Loucy (cell line): ENCODE measurements around the gene THADA.

Experiments
- H2AFZ ChIP-seq: fragments of 200-600 bp; sonication (generic); 2 replicates; pipeline ENCODE4 v1.6.0; 2016; ENCODE audit warnings: antibody characterized with exemption, mild to moderate bottlenecking, low read length, moderate library complexity
- H3F3A ChIP-seq: fragments of 200-600 bp; 2 replicates; pipeline ENCODE4 v1.6.0; 2016; ENCODE audit warnings: antibody characterized with exemption, low read depth, mild to moderate bottlenecking
- H3K27me3 ChIP-seq: fragments of 200-600 bp; sonication (generic); 2 replicates; pipeline ENCODE4 v1.6.1; 2014; ENCODE audit warnings: low read length, mild to moderate bottlenecking; ENCODE audit not compliant: insufficient read depth, poor library complexity, severe bottlenecking
- H3K36me3 ChIP-seq: fragments of 200-600 bp; sonication (generic); 2 replicates; pipeline ENCODE4 v1.6.1; 2016; ENCODE audit warnings: low read length; ENCODE audit not compliant: insufficient read depth
- H3K4me1 ChIP-seq: fragments of 200-600 bp; sonication (generic); 2 replicates; pipeline ENCODE4 v1.5.1; 2014; ENCODE audit warnings: low read length, mild to moderate bottlenecking; ENCODE audit not compliant: insufficient read depth, poor library complexity, severe bottlenecking
- H3K4me2 ChIP-seq: fragments of 200-600 bp; sonication (generic); 2 replicates; pipeline ENCODE4 v1.6.0; 2014; ENCODE audit warnings: antibody characterized with exemption, low read length, low read depth, mild to moderate bottlenecking; ENCODE audit not compliant: poor library complexity, severe bottlenecking
- H3K4me3 ChIP-seq: fragments of 200-600 bp; sonication (generic); 2 replicates; pipeline ENCODE4 v1.5.1; 2014; ENCODE audit warnings: low read length, mild to moderate bottlenecking, mixed read lengths; ENCODE audit not compliant: poor library complexity, severe bottlenecking
- H3K79me2 ChIP-seq: fragments of 200-600 bp; sonication (generic); 2 replicates; pipeline ENCODE4 v1.6.1; 2014; ENCODE audit warnings: low read length; ENCODE audit not compliant: insufficient read depth
- H3K9ac ChIP-seq: fragments of 200-600 bp; sonication (generic); 2 replicates; pipeline ENCODE4 v1.6.0; 2014; ENCODE audit warnings: mild to moderate bottlenecking, low read depth, low read length, moderate library complexity; ENCODE audit not compliant: poor library complexity, severe bottlenecking
- H3K9me2 ChIP-seq: fragments of 200-600 bp; sonication (generic); replicated peaks from 2 replicates; pipeline ENCODE4 v1.6.1; 2016; ENCODE audit warnings: low read depth, low read length, mixed read lengths
- H3K9me3 ChIP-seq: fragments of 200-600 bp; sonication (generic); 2 replicates; pipeline ENCODE4 v1.6.1; 2014; ENCODE audit warnings: mild to moderate bottlenecking, antibody characterized with exemption, low read length, low read depth; ENCODE audit not compliant: insufficient read depth
- H4K20me1 ChIP-seq: fragments of 200-600 bp; sonication (generic); 2 replicates; pipeline ENCODE4 v1.6.0; 2014; ENCODE audit warnings: antibody characterized with exemption, low read length, mild to moderate bottlenecking; ENCODE audit not compliant: insufficient read depth, poor library complexity, severe bottlenecking
- EZH2phosphoT487 ChIP-seq: fragments of 200-600 bp; IDR thresholded peaks from 2 replicates; pipeline ENCODE4 v1.6.1; 2018; ENCODE audit warnings: antibody characterized with exemption, mild to moderate bottlenecking, moderate library complexity, borderline replicate concordance
- TF ChIP-seq, protein P1 (sequence below): fragments of 200-600 bp; sonication (generic); conservative IDR thresholded peaks from 2 replicates; pipeline ENCODE4 v1.5.1; 2014; ENCODE audit warnings: mild to moderate bottlenecking, antibody characterized with exemption, low read length

Gene THADA

DNA sequence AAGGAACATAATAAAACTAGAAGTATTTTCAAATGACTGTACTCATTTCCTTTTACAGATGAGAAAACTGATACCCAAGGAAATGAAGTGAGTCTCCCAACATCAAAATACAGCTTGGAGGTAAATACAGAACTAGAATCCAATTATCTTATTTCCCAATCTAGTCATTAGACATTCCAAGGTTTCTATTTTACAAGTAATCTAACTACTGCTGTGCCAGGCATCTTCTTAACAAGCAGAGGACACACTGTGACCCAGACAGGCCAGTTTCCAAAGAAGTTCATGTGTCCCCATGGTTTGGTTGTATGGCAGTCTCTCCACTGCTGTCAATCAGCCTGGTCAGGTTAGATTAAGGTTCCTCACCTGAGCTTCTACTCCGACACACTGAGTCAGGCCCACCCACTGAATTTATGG lies 143.5 kb downstream of the THADA start:
- Histone ChIP-seq H4K20me1 (no peaks in the 10 kb centered on the region), H3K4me3 (no peak overlapping the region), H3K36me3 (no peaks in the 10 kb centered on the region), H3F3A (no peaks in the 10 kb centered on the region), H3K9me3 (no peaks in the 10 kb centered on the region), H3K4me2 (no peak overlapping the region), H3K79me2 (no peaks in the 10 kb centered on the region), H3K4me1 (peaks cover 32% of the 10 kb centered on the region), H2AFZ (no peak overlapping the region), H3K9ac (no peak overlapping the region), H3K27me3 (no peaks in the 10 kb centered on the region), H3K9me2 (no peaks in the 10 kb centered on the region)
- TF ChIP-seq, protein P1, sequence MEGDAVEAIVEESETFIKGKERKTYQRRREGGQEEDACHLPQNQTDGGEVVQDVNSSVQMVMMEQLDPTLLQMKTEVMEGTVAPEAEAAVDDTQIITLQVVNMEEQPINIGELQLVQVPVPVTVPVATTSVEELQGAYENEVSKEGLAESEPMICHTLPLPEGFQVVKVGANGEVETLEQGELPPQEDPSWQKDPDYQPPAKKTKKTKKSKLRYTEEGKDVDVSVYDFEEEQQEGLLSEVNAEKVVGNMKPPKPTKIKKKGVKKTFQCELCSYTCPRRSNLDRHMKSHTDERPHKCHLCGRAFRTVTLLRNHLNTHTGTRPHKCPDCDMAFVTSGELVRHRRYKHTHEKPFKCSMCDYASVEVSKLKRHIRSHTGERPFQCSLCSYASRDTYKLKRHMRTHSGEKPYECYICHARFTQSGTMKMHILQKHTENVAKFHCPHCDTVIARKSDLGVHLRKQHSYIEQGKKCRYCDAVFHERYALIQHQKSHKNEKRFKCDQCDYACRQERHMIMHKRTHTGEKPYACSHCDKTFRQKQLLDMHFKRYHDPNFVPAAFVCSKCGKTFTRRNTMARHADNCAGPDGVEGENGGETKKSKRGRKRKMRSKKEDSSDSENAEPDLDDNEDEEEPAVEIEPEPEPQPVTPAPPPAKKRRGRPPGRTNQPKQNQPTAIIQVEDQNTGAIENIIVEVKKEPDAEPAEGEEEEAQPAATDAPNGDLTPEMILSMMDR, result no peak
- no peak for TF ChIP-seq EZH2phosphoT487

DNA sequence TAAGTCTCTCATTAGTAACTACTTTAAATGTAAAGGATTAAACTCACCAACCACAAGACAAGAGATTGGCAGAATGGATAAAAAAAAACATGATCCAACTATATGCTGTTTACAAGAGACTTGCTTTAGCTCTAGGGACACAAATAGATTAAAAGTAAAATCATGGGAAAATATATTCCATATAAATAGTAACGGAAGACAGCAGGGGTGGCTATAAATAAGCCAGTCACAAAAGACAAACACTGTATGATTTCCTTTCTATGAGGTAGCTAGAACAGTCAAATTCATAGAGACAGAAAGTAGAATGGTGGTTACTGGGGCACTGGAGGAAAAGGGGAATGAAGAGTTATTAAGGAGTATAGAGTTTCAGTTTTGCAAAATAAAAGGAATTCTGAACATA lies 145.2 kb downstream of the THADA start:
- Histone ChIP-seq H3K9ac (no peak overlapping the region), H3F3A (no peaks in the 10 kb centered on the region), H3K4me3 (no peak overlapping the region), H2AFZ (no peak overlapping the region), H3K9me3 (no peaks in the 10 kb centered on the region), H3K79me2 (no peaks in the 10 kb centered on the region), H3K9me2 (no peaks in the 10 kb centered on the region), H4K20me1 (no peaks in the 10 kb centered on the region), H3K36me3 (no peaks in the 10 kb centered on the region; the same call in 1 of the 2 replicates), H3K27me3 (no peaks in the 10 kb centered on the region), H3K4me1 (peaks cover 21% of the 10 kb centered on the region), H3K4me2 (no peak overlapping the region)
- no peak for TF ChIP-seq EZH2phosphoT487
- TF ChIP-seq, protein P1, result no peak

DNA sequence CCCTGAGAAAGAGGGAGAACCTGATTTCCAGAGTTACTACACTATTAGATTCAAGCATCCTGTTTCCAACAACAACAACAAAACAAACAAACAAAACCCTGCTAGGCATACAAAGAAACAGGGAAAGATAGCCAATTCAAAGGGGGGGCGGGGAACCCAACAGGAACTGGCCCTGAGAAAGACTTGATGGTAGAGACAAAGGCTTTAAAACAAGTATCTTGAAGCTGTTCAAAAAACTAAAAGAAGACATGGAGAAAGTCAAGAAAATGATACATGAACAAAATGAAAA lies 147.1 kb downstream of the THADA start:
- no peaks in the 10 kb centered on the region; the same call in 1 of the 2 replicates for H3K36me3 ChIP-seq
- no peaks in the 10 kb centered on the region for H3K79me2 ChIP-seq
- no peaks in the 10 kb centered on the region for H3K27me3 ChIP-seq
- no peak overlapping the region for H2AFZ ChIP-seq
- no peaks in the 10 kb centered on the region for H4K20me1 ChIP-seq
- H3F3A ChIP-seq, result no peaks in the 10 kb centered on the region
- no peak overlapping the region for H3K9ac ChIP-seq
- H3K9me3 ChIP-seq, result no peaks in the 10 kb centered on the region
- no peak overlapping the region for H3K4me2 ChIP-seq
- peaks cover 24% of the 10 kb centered on the region for H3K4me1 ChIP-seq
- TF ChIP-seq EZH2phosphoT487, result no peak
- TF ChIP-seq, protein P1, result no peak
- no peaks in the 10 kb centered on the region for H3K9me2 ChIP-seq
- no peak overlapping the region for H3K4me3 ChIP-seq
